Effector CD8-positive, alpha-beta T cell (primary cell): ENCODE data around the gene OOEP.
"Not testable (repeated sequence)": the region's sequence is repeated elsewhere in the genome, so short reads cannot be mapped to it uniquely, and the experiment has no call there.

Experiments
- DNase-seq: peaks from one replicate; lab custom pipeline; 2025; lab: John Stamatoyannopoulos, UW
- total RNA-seq, 4 experiments: gene quantifications; one replicate each; lab custom pipeline; 2026; lab: John Stamatoyannopoulos, UW

Gene OOEP
- total RNA-seq, result 0 to 0.18 (median 0.09) reads per million in 4 experiments

DNA sequence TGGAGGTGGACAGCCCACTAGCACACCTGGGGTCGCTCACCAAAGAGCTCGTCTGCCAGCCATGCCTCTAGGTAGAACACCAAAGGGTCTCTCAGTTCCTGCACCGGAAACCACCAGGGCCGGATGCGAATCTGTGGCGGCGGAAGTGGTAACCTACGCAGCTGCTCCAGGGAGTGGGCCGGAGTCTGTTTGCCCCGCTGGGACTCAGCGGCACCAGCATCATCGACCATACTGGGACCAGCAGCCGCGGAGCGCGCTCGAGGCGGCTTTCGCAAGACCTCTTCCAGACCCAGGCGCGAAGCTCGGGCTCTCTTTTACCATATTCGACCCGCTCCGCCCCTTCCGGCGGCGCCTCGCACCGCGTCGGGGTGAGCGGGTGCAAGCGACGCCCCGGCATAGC is at the start of gene OOEP:
Gene OOEP, minus strand, starts transcription at position 335 of the 400 bp plus-strand sequence. Its CDS starts 105 bp downstream, at position 230.
- no peak for DNase-seq

GRCh38 chr6:73418081-73418741 is 48.5 kb upstream of the OOEP start:
- no peak for DNase-seq

GRCh38 chr6:73413102-73413501 is 43.4 kb upstream of the OOEP start:
- DNase-seq, result no peak

DNA sequence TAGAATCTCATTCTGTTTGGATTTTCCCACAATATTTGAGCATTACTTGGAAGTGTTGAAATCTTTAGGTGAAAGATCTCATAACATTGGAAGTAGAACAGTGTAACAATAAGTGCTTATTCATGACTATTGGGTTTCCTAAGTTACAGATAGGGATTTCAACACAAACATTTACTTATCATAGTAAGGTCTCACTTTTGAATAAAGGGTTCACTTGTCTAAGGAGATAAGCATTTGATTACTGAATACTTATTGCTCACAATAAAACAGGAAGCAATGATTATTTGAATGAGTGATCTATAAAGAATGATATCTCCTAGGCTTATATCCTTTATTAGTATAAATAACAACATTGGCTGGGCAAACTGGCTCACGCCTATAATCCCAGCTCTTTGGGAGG is 39.7 kb upstream of the OOEP start:
- no peak for DNase-seq

- no peak for DNase-seq
Observed at GRCh38 chr6:73400656-73401055, 31.0 kb upstream of the OOEP start.

DNA sequence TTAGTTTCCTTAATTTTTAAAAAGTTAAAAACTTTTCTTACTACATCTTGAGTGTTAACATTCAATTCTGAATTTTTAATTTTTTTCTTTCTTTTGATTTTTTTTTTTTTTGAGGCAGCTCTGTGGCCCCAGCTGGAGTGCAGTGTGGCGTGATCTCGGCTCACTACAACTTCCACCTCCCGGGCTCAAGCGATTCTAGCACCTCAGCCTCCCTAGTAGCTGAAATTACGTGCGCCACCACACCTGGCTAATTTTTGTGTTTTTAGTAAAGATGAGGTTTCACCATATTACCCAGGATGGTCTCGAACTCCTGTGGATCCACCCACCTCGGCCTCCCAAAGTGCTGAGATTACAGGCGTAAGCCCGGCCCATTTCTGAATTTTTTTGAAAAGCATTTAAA is 26.2 kb upstream of the OOEP start:
- DNase-seq, result no peak

DNA sequence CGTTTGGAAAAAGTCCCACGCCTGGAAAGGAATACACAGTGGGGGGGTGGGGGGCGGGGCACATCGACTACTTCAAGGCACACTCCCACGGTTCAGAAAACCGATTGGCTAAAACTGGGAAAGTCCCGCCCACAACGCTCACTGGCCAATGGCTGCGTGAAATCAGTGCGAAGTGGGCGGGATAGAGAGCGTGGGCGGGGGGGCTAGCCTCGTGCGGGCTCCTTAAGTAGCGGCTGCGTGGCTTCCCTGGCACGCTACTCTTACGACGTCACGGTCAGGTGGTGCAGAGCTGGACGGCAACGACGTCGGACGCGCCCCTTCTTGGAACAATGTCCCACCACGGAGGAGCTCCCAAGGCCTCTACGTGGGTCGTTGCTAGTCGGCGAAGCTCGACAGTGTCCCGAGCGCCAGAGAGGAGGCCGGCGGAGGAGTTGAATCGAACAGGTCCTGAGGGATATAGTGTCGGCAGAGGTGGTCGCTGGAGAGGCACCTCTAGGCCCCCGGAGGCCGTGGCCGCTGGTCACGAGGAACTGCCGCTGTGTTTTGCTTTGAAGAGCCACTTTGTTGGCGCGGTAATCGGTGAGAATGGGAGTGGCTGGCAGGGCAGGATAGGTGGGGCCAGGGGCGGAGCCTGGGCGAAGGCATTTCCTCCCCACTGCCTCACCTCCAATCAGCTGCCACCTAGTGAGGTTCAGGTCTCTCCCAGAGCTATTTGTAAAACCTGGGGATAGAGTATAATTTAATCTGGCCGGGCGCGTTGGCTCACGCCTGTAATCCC is 25.1 kb upstream of the OOEP start, which contains the start of gene DDX43:
Gene DDX43, plus strand, starts transcription at position 252 of the 778 bp plus-strand sequence. Its CDS starts 78 bp downstream, at position 330.
- peak; percentile 41 for DNase-seq

- DNase-seq, result no peak
Observed at GRCh38 chr6:73393278-73393677, 23.6 kb upstream of the OOEP start.

GRCh38 chr6:73392188-73392587 is 22.5 kb upstream of the OOEP start:
- DNase-seq, result not testable (repeated sequence)

DNA sequence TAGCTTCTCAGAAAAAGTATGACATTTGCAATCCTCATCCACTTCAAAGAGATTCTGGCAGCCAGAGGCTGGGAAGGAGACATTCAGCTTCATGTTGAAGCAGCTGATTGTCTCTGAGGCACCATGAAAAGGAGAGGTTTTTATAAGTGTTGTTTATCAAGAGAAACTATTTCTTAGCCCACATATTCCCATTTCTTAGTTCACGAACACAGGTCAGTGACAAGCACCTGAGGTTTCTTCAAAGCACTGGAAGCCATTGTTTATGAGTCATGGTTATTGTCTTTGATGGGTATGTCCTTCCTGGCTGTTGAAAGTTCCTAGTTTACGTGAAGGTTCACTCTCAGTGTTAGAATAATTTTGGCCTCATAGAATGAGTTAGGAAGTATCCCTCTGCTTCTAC is 22.0 kb upstream of the OOEP start:
- DNase-seq, result no peak

- DNase-seq, result no peak
Observed at GRCh38 chr6:73389854-73390253, 20.2 kb upstream of the OOEP start.

GRCh38 chr6:73388800-73389512 is 19.3 kb upstream of the OOEP start:
- no peak for DNase-seq

DNA sequence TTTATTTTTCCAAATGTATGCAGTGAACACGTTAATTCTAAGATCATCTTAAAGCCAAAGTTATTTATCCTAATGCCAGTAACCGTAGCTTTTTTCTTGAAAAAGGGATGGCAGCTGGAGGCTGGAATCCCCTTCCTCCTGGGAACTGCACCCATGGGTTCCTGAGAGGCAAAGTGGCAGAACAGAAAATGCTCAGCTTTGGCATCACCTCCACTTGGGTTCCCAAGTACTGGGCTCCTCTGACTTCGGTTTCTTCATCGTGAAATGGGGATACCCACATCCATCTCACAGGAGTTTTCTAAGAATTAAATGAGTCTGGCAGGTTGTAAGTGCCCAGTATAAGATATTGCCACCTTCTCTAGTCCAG is 18.7 kb upstream of the OOEP start:
- no peak for DNase-seq

- DNase-seq, result no peak
Observed at GRCh38 chr6:73382462-73383113, 12.9 kb upstream of the OOEP start.

DNA sequence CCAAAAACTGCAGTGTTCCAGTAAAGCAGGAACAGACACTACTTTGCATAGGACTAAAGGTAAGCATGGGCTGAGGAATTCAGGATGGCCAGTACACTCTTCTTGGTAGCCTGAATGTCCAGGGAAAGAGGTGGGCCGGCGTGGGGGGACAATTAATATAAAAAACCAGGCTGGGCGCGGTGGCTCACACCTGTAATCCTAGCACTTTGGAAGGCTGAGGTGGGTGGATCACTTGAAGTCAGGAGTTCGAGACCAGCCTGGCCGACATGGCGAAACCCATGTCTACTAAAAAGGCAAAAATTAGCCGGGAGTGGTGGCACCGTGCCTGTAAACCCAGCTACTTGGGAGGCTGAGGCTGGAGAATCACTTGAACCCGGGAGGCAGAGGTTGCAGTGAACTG is 11.8 kb upstream of the OOEP start:
- not testable (repeated sequence) for DNase-seq

GRCh38 chr6:73377225-73377624 is 7.5 kb upstream of the OOEP start:
- DNase-seq, result no peak

DNA sequence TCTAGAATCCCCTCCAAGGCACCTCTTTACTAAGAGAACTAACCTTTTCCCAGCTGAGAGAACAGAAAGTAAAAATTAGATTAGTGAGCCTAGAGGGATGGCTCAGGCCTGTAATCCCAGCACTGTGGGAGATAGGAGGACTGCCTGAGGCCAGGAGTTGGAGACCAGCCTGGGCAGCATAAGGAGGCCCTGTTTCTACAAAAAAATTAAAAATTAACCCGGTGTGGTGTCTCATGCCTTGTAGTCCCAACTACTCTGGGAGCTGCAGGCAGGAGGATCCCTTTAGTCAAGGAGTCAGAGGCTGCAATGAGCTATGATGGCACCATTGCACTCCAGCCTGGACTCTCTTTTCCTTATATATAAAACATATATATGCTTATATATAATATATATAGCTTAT is 5.5 kb upstream of the OOEP start:
- no peak for DNase-seq

DNA sequence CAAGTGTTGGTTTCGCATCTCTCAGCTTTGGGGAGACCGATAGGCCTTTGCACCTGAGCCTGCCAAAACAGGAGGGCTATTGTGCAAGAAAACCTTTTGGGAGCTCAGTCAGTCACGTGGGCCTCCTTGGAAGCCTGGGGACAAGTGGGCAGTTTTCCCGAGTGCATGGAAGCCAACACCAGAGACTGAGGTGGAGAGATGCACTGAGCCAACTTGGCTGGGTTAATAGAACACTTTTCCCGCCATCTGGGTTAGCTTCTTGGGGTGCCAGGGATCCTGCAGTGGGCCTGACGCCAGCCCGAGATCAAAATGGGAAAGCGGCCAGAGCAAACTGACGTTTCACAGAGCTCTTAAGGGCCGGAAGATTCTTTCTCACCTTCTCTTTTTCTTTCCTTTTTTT is 2.8 kb upstream of the OOEP start:
- no peak for DNase-seq

DNA sequence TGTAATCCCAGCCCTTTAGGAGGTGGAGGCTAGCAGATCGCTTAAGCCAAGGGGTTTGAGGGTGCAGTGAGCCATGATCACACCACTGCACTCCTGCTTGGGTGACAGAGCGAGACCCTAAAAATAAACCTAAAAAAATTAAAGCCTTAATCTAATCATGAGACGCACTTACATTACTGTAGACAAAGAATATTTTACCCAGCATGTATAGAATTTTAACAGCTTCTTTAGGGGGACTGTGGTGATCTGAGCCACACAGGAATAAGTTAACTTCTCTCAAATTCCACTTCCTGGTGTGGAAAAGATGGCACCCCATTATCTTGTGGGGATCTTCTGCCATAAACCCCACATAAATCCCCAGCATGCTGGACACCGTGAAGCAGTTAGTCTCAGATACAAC is 2.3 kb upstream of the OOEP start:
- no peak for DNase-seq

- DNase-seq, result no peak
Observed at GRCh38 chr6:73369157-73369556, 540 bp downstream of the OOEP start.

DNA sequence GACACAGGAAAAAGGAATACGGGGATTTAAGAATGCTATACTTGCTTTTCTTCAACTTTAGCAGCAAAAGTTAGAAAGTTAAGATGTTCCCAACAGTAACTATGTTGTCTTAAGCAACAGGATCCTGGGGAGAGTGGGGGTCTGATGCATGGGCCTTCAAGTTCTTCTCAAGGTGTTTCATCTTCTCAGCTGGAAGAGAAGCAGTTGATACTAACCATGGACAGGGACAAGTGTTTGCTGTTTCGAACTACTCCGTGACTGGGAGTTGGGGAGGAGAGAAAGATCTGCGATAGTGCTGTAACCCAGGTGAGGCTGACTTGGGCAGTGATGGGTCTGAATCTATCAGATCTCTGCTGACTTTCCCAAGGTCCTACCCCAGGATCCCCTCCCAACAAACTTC is 1.0 kb downstream of the OOEP start:
- no peak for DNase-seq

- no peak for DNase-seq
Observed at GRCh38 chr6:73367761-73368355, 1.8 kb downstream of the OOEP start.
